ENCODE data around the gene MYO3A. TPM values are rescaled to one million over a fixed set of nuclear protein-coding genes. Genes with fewer than 3 reads are reported as not detected.

The MYO3A gene
- total and polyA plus RNA-seq, 2 experiments from 2014 or later, result 0.55 to 5.9 TPM

- Histone ChIP-seq H3K27me3 (no peaks in the 10 kb centered on the region), H3K27ac (no peak overlapping the region), H3K36me3 (no peaks in the 10 kb centered on the region), H3K9me3 (ENCODE audit: low read depth) (no peaks in the 10 kb centered on the region), H3K4me1 (ENCODE audit: low read depth) (no peaks in the 10 kb centered on the region), H3K4me3 (no peak overlapping the region)
- DNase-seq (ENCODE audit: low read depth in 1 of 2, low spot score in 1 of 2), result no peak
- no peak for TF ChIP-seq CTCF (IDR thresholded peaks at IDR 0.05; ENCODE audit: low read depth, low read length)
These were observed 235.4 kb downstream of the MYO3A start for GRCh38 chr10:26169466-26169865.

DNA sequence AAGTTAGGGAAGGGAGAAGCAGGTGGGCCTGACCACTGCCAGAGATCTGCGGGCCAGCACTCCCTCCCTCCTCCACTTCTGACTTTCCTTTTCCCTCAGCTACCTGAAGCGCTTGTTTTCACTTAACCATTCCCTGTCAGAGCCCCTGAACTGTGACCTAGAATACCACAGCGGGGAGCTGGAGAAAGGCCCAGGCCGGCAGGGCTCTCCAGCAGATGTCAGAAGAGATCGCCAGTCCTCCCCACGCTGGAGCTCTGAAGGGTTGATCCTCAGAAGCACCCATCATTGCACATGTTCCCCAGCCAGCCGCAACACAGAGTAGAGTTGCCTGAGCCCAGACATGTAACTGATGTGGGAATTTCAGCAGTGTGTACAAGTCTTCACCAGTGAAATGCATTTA is 238.1 kb downstream of the MYO3A start:
- Histone ChIP-seq H3K27ac (no peak overlapping the region), H3K36me3 (no peaks in the 10 kb centered on the region), H3K4me1 (ENCODE audit: low read depth) (no peaks in the 10 kb centered on the region), H3K9me3 (ENCODE audit: low read depth) (no peaks in the 10 kb centered on the region), H3K4me3 (no peak overlapping the region), H3K27me3 (no peaks in the 10 kb centered on the region)
- DNase-seq (ENCODE audit: low read depth in 1 of 2, low spot score in 1 of 2), result no peak
- no peak for TF ChIP-seq CTCF (IDR thresholded peaks at IDR 0.05; ENCODE audit: low read depth, low read length)

DNA sequence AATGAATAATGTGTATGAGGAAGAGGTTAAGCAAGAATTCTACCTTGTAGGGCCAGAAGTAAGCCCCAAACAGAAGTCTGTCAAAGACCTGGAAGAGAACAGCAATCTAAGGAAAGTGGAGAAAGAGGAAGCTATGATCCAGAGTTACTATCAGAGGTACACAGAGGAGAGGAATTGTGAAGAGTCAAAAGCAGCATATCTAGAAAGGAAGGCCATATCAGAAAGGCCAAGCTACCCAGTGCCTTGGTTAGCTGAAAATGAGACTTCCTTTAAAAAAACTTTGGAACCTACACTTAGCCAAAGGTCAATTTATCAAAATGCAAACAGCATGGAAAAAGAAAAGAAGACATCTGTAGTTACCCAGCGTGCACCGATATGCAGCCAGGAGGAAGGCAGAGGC is 239.8 kb downstream of the MYO3A start:
- no peaks in the 10 kb centered on the region for H3K36me3 ChIP-seq
- no peaks in the 10 kb centered on the region for H3K9me3 ChIP-seq (ENCODE audit: low read depth)
- H3K4me1 ChIP-seq (ENCODE audit: low read depth), result no peaks in the 10 kb centered on the region
- TF ChIP-seq CTCF (IDR thresholded peaks at IDR 0.05; ENCODE audit: low read depth, low read length), result no peak
- no peak overlapping the region for H3K27ac ChIP-seq
- DNase-seq (ENCODE audit: low read depth in 1 of 2, low spot score in 1 of 2), result no peak
- no peak overlapping the region for H3K4me3 ChIP-seq
- no peaks in the 10 kb centered on the region for H3K27me3 ChIP-seq

DNA sequence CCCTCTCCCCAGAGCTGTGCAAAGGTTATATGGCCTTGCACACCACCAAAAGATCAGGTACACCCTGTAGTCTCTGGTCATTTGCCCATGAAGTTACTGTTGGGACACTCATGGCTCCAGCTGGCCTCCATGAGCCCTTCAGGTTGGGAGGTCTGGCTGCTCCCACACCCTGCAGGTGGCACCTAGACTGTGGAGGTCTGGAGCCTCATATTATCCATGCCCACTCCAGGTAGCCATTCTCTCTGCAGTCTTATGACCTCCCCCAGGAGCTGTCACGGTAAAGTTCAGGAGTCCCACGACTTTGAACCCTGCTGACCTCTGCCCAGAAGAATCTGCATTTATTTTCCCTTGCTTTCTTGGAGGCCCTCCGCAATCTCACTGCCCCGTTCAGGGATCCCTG is 243.3 kb downstream of the MYO3A start:
- TF ChIP-seq CTCF (IDR thresholded peaks at IDR 0.05; ENCODE audit: low read depth, low read length), result no peak
- no peak overlapping the region for H3K4me3 ChIP-seq
- H3K27me3 ChIP-seq, result no peaks in the 10 kb centered on the region
- H3K4me1 ChIP-seq (ENCODE audit: low read depth), result no peaks in the 10 kb centered on the region
- H3K9me3 ChIP-seq (ENCODE audit: low read depth), result no peaks in the 10 kb centered on the region
- no peak overlapping the region for H3K27ac ChIP-seq
- H3K36me3 ChIP-seq, result no peaks in the 10 kb centered on the region
- no peak for DNase-seq (ENCODE audit: low read depth in 1 of 2, low spot score in 1 of 2)

DNA sequence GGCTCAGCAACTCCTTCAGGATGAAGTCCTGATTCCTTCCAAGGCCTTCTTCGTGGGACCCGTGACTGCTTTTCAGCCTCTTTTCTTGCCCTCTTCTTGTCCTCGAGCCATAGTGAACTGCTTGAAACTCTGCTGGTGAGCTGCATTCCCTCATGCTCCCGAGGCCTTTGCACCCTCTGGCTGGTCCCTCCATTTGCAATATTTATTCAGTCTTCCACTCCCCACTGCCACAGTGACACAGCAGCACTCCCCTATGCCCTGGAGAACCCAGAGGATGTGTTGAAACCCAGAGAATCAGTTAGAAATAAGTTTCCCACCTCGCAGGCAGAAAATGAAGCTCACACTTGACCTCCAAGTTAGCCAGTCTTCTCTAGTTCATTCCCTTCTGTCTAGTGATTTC is 260.2 kb downstream of the MYO3A start:
- Histone ChIP-seq H3K27me3 (no peaks in the 10 kb centered on the region), H3K9me3 (ENCODE audit: low read depth) (no peaks in the 10 kb centered on the region), H3K4me1 (ENCODE audit: low read depth) (no peaks in the 10 kb centered on the region), H3K27ac (no peak overlapping the region), H3K36me3 (no peaks in the 10 kb centered on the region), H3K4me3 (no peak overlapping the region)
- no peak for TF ChIP-seq CTCF (IDR thresholded peaks at IDR 0.05; ENCODE audit: low read depth, low read length)
- DNase-seq (ENCODE audit: low read depth in 1 of 2, low spot score in 1 of 2), result no peak

- Histone ChIP-seq H3K27ac (no peak overlapping the region), H3K4me3 (no peak overlapping the region)
These were observed 263.2 kb downstream of the MYO3A start for GRCh38 chr10:26197248-26197647.

More at GRCh38 chr10:26197248-26197647, 263.2 kb downstream of the MYO3A start:
- H3K36me3 ChIP-seq, result no peaks in the 10 kb centered on the region
- H3K4me1 ChIP-seq (ENCODE audit: low read depth), result no peaks in the 10 kb centered on the region
- no peak for DNase-seq (ENCODE audit: low read depth in 1 of 2, low spot score in 1 of 2)
- no peaks in the 10 kb centered on the region for H3K27me3 ChIP-seq
- TF ChIP-seq CTCF (IDR thresholded peaks at IDR 0.05; ENCODE audit: low read depth, low read length), result no peak
- H3K9me3 ChIP-seq (ENCODE audit: low read depth), result no peaks in the 10 kb centered on the region

Measured in cardiac muscle cell (in vitro differentiated cells and primary cell).